A549 (cell line): Measurements from ENCODE around the gene MMP24. TPM values are rescaled to one million over a fixed set of nuclear protein-coding genes. Genes with fewer than 3 reads are reported as not detected.
A peak's percentile ranks its signal among the peaks of the same experiment; 100 is the strongest.
"Not testable (repeated sequence)": the region's sequence is repeated elsewhere in the genome, so short reads cannot be mapped to it uniquely, and the experiment has no call there.

ENCODE experiments used
- ATAC-seq, 2 experiments: fragments of 200-7000 bp in 1 of 2; fragments of >200 bp in 1 of 2; cut with Nextera tagmentation in 1 of 2; cut with Tn5 transposase in 1 of 2; 3 replicates each; pipeline versions ENCODE4 v1.8.0 to v1.9.1; 2018 to 2020; ENCODE audit warnings: mild to moderate bottlenecking in 1 of 2, moderate library complexity in 1 of 2
- CTCF ChIA-PET: fragments of 300-600 bp; sonication (Branson Sonifier 250); formaldehyde crosslinking; extraction: SDS; loops from one replicate; lab custom pipeline; 2021; ENCODE audit warnings: antibody characterized with exemption, inconsistent platforms; lab: Yijun Ruan, JAX
- POLR2A ChIA-PET: fragments of 350-600 bp; formaldehyde crosslinking; extraction: SDS; loops from one replicate; lab custom pipeline; 2021; ENCODE audit warnings: antibody characterized with exemption, inconsistent platforms; lab: Yijun Ruan, JAX
- DNase-seq, 2 experiments: peaks; one replicate each; pipeline versions ENCODE4 v3.0.0 to v3.0.0-alpha.2; 2011 to 2016; ENCODE audit warnings: low read depth in 1 of 2, low spot score in 1 of 2
- FAIRE-seq: peaks from 2 replicates; lab custom pipeline; 2011; peaks lifted over from hg19 to GRCh38; lab: Jason Lieb, UNC
- H3K27ac ChIP-seq, 2 experiments: fragments of >200 bp; sonication (Bioruptor Twin); formaldehyde crosslinking; 3 replicates each; pipeline ENCODE4 v1.5.1; 2016 to 2017
- H3K4me1 ChIP-seq: fragments of >200 bp; sonication (Bioruptor Twin); formaldehyde crosslinking; 3 replicates; pipeline ENCODE4 v1.6.1; 2016
- H3K4me2 ChIP-seq: fragments of >200 bp; sonication (Bioruptor Twin); formaldehyde crosslinking; 3 replicates; pipeline ENCODE4 v1.6.1; 2016
- H3K4me3 ChIP-seq: fragments of >200 bp; sonication (Bioruptor Twin); formaldehyde crosslinking; 3 replicates; pipeline ENCODE4 v1.5.1; 2016
- H3K9me3 ChIP-seq: fragments of >200 bp; sonication (Bioruptor Twin); formaldehyde crosslinking; 3 replicates; pipeline ENCODE4 v1.6.1; 2016
- ATOH8 ChIP-seq: fragments of 250-450 bp; sonication (Bioruptor Pico); IDR thresholded peaks from 2 replicates; pipeline ENCODE4 v1.5.0; 2020; ENCODE audit warnings: low read depth, mild to moderate bottlenecking, moderate library complexity
- CEBPB ChIP-seq, 2 experiments: fragments of >200 bp in 1 of 2; sonication (Bioruptor Twin) in 1 of 2; formaldehyde crosslinking in 1 of 2; IDR thresholded peaks; 2 replicates each; pipeline ENCODE4 v1.6.1; 2012 to 2016
- EHF ChIP-seq: fragments of 250-450 bp; sonication (Bioruptor Pico); IDR thresholded peaks from 2 replicates; pipeline ENCODE4 v1.5.0; 2020; ENCODE audit warnings: mild to moderate bottlenecking
- EP300 ChIP-seq, 2 experiments: fragments of >200 bp; sonication (Bioruptor Twin); formaldehyde crosslinking; IDR thresholded peaks; 2 replicates in 1 of 2; 3 replicates in 1 of 2; pipeline ENCODE4 v1.6.1; 2016 to 2017
- FOSB ChIP-seq: fragments of 250-450 bp; sonication (Bioruptor Pico); IDR thresholded peaks from 2 replicates; pipeline ENCODE4 v1.5.0; 2020; ENCODE audit warnings: mild to moderate bottlenecking, moderate library complexity
- FOSL2 ChIP-seq, 2 experiments: fragments of 450-650 bp in 1 of 2; fragments of >200 bp in 1 of 2; sonication (Bioruptor Twin) in 1 of 2; formaldehyde crosslinking; IDR thresholded peaks; 2 replicates each; pipeline versions ENCODE4 v1.5.0 to v1.6.1; 2016 to 2020; ENCODE audit warnings: mild to moderate bottlenecking in 1 of 2, moderate library complexity in 1 of 2
- FOXS1 ChIP-seq: fragments of 250-450 bp; sonication (Bioruptor Pico); IDR thresholded peaks from 2 replicates; pipeline ENCODE4 v1.5.0; 2020; ENCODE audit warnings: mild to moderate bottlenecking, moderate library complexity
- GATA3 ChIP-seq: IDR thresholded peaks from 2 replicates; pipeline ENCODE4 v1.6.1; 2012; ENCODE audit warnings: borderline replicate concordance
- HEYL ChIP-seq: fragments of 250-450 bp; sonication (Bioruptor Pico); IDR thresholded peaks from 2 replicates; pipeline ENCODE4 v1.8.0; 2021; ENCODE audit warnings: mild to moderate bottlenecking, moderate library complexity
- HMGXB4 ChIP-seq: fragments of 250-450 bp; sonication (Bioruptor Pico); IDR thresholded peaks from 2 replicates; pipeline ENCODE4 v1.5.0; 2021; ENCODE audit warnings: mild to moderate bottlenecking, moderate library complexity, borderline replicate concordance
- HOXA7 ChIP-seq: fragments of 250-450 bp; sonication (Bioruptor Pico); IDR thresholded peaks from 2 replicates; pipeline ENCODE4 v1.5.0; 2020; ENCODE audit warnings: mild to moderate bottlenecking, moderate library complexity
- HOXB13 ChIP-seq: fragments of 250-450 bp; sonication (Bioruptor Pico); IDR thresholded peaks from 2 replicates; pipeline ENCODE4 v1.5.0; 2020; ENCODE audit warnings: low read depth, mild to moderate bottlenecking, moderate library complexity
- HOXB5 ChIP-seq: fragments of 250-450 bp; sonication (Bioruptor Pico); IDR thresholded peaks from 2 replicates; pipeline ENCODE4 v1.5.0; 2020; ENCODE audit warnings: mild to moderate bottlenecking, moderate library complexity
- JUN ChIP-seq, 2 experiments: fragments of >200 bp; sonication (Bioruptor Twin); formaldehyde crosslinking; IDR thresholded peaks; 2 replicates in 1 of 2; 3 replicates in 1 of 2; pipeline ENCODE4 v1.6.1; 2016 to 2017
- MAX ChIP-seq: IDR thresholded peaks from 2 replicates; pipeline ENCODE4 v1.6.1; 2012
- MAZ ChIP-seq: fragments of 150-350 bp; IDR thresholded peaks from 2 replicates; pipeline ENCODE4 v1.6.1; 2014; ENCODE audit warnings: antibody characterized with exemption, low read depth, low read length, borderline replicate concordance
- PBX3 ChIP-seq: IDR thresholded peaks from 2 replicates; pipeline ENCODE4 v1.6.1; 2012
- RAD21 ChIP-seq, 2 experiments: fragments of >200 bp in 1 of 2; sonication (Bioruptor Twin) in 1 of 2; formaldehyde crosslinking in 1 of 2; IDR thresholded peaks in 1 of 2; conservative IDR thresholded peaks in 1 of 2; 2 replicates in 1 of 2; 3 replicates in 1 of 2; pipeline ENCODE4 v1.6.1; 2012 to 2018; ENCODE audit warnings: inconsistent platforms in 1 of 2
- RARB ChIP-seq: fragments of 250-450 bp; sonication (Bioruptor Pico); IDR thresholded peaks from 2 replicates; pipeline ENCODE4 v1.8.0; 2021; ENCODE audit warnings: mild to moderate bottlenecking, moderate library complexity
- TFCP2L1 ChIP-seq: fragments of 250-450 bp; sonication (Bioruptor Pico); IDR thresholded peaks from 2 replicates; pipeline ENCODE4 v1.5.0; 2021; ENCODE audit warnings: mild to moderate bottlenecking
- TP53 ChIP-seq: fragments of 250-450 bp; sonication (Bioruptor Pico); IDR thresholded peaks from 2 replicates; pipeline ENCODE4 v1.5.0; 2021; ENCODE audit warnings: mild to moderate bottlenecking, moderate library complexity
- ZNF302 ChIP-seq: fragments of 250-450 bp; sonication (Bioruptor Pico); IDR thresholded peaks from 2 replicates; pipeline ENCODE4 v1.9.0; 2021; ENCODE audit warnings: inconsistent platforms, mild to moderate bottlenecking, moderate library complexity
- ZSCAN20 ChIP-seq: fragments of 250-450 bp; sonication (Bioruptor Pico); IDR thresholded peaks from 2 replicates; pipeline ENCODE4 v1.8.0; 2022; ENCODE audit warnings: mild to moderate bottlenecking, moderate library complexity
- WGBS: methylation state at CpG from one replicate; pipeline ENCODE4 v1.1.6; 2017; ENCODE audit errors: missing lambda C conversion rate; 5-methylcytosine and 5-hydroxymethylcytosine counted together
- polyA plus RNA-seq, 4 experiments: library from polyadenylated mRNA; depleted of rRNA in 3 of 4; stranded (reverse); fragments of >200 nt; fragmentation: RNase III in 1 of 4; extraction: RNeasy Plus Mini Kit Qiagen cat#74134 plus additional on column Dnase treatment in 1 of 4; gene quantifications; 2 replicates in 3 of 4; 3 replicates in 1 of 4; pipeline ENCODE4 v1.2.3, GENCODE V29; 2011 to 2017

Gene MMP24
- polyA plus RNA-seq, 2 of the 4 experiments (the other 2 are of a cell fraction): 21.3 to 33.3 TPM

- peak overlapping the region; percentile 98 for H3K4me2 ChIP-seq
- H3K9me3 ChIP-seq: not testable (repeated sequence)
- peaks cover 86% of the 10 kb centered on the region for H3K4me1 ChIP-seq
- peak; percentile 99 for FAIRE-seq
- TF ChIP-seq ZSCAN20 (CRISPR knock-in tag) (peak; percentile 88; the same call in 1 of the 2 replicates), HOXB13 (CRISPR knock-in tag) (peak; percentile 99), TP53 (peak; percentile 90), HOXA7 (CRISPR knock-in tag) (peak; percentile 83), PBX3 (peak; percentile 84), ATOH8 (CRISPR knock-in tag) (peak; percentile 96), MAZ (0 out of 2 replicates have a peak, but pooled peaks have one; percentile 15), EHF (CRISPR knock-in tag) (peak; percentile 98), RAD21 (conservative IDR thresholded peaks at IDR 0.05 in 1 of 2, IDR thresholded peaks at IDR 0.05 in 1 of 2) (peak in 1 of 2 experiments; percentile 16; a peak in 3 of 5 replicates), GATA3 (peak; percentile 97), FOSL2 (IDR thresholded peaks at IDR 0.05) (peak; percentile 20; the same call in 1 of the 2 replicates), FOSL2 (CRISPR knock-in tag; IDR thresholded peaks at IDR 0.05) (peak; percentile 61), FOXS1 (peak; percentile 97), ZNF302 (CRISPR knock-in tag) (peak; percentile 97), MAX (peak; percentile 74; the same call in 1 of the 2 replicates), FOSB (CRISPR knock-in tag) (peak; percentile 92), HEYL (peak; percentile 89), RARB (CRISPR knock-in tag) (peak; percentile 69; the same call in 1 of the 2 replicates), JUN (IDR thresholded peaks at IDR 0.05) (peak; percentile 49 to 85), EP300 (IDR thresholded peaks at IDR 0.05) (peak; percentile 74 to 92), TFCP2L1 (CRISPR knock-in tag) (peak; percentile 78; the same call in 1 of the 2 replicates), HMGXB4 (CRISPR knock-in tag) (peak; percentile 72; the same call in 1 of the 2 replicates), CEBPB (IDR thresholded peaks at IDR 0.05) (peak in 1 of 2 experiments; percentile 80; a peak in 3 of 4 replicates), HOXB5 (CRISPR knock-in tag) (peak; percentile 99)
- TF ChIP-seq, all 56 proteins: peak for 23; not testable (repeated sequence) for 33
- peak; percentile 91 to 92 for ATAC-seq
- 0% methylated on average over 5 of the region's 8 CpGs for WGBS
- peak; percentile 86 to 97 for DNase-seq
- H3K4me3 ChIP-seq: peak overlapping the region; percentile 55
- CTCF ChIA-PET: interaction anchor here (0.6 to 15.8 kb wide), 20 partner anchors 8 to 427 kb away, joined by 3 to 333 read pairs (median 4); partner anchors contain the start of genes EDEM2, MMP24, MMP24OS and TRPC4AP
- POLR2A ChIA-PET: interaction anchor here (0.6 to 2.9 kb wide), 17 partner anchors 9 to 404 kb away, joined by 3 to 17 read pairs (median 5); partner anchors contain the start of genes EDEM2, EIF6 and MMP24OS
- H3K27ac ChIP-seq: peak overlapping the region; percentile 97 to 100
Observed at GRCh38 chr20:35262731-35263531, 36.4 kb downstream of the MMP24 start.
